Measurements from ENCODE around the gene GJC1. TPM values are rescaled to one million over a fixed set of nuclear protein-coding genes. Genes with fewer than 3 reads are reported as not detected.

Gene GJC1
- polyA plus RNA-seq, 1 donor from 2014 or later = 8.0 TPM

GRCh38 chr17:44867841-44868240 lies 37.8 kb upstream of the GJC1 start:
- Histone ChIP-seq H3K4me3 (ENCODE audit: low read length) (no peak overlapping the region), H3K36me3 (ENCODE audit: insufficient read depth, low read length) (peaks cover 4% of the 10 kb centered on the region), H4K20me1 (ENCODE audit: insufficient read depth) (no peaks in the 10 kb centered on the region), H3K27me3 (ENCODE audit: insufficient read depth, low read depth, low read length) (no peaks in the 10 kb centered on the region), H3K9ac (ENCODE audit: low read length) (no peak overlapping the region), H3K4me2 (ENCODE audit: low read length) (no peak overlapping the region), H3K9me3 (ENCODE audit: low read length) (no peaks in the 10 kb centered on the region), H3K9me2 (ENCODE audit: insufficient read depth, low read length) (no peaks in the 10 kb centered on the region), H3K27ac (ENCODE audit: low read length) (no peak overlapping the region), H3K79me2 (replicated peaks; ENCODE audit: insufficient read depth, low read length) (no peaks in the 10 kb centered on the region), H2AFZ (ENCODE audit: low read depth, low read length) (no peak overlapping the region), H3F3A (ENCODE audit: insufficient read depth, low read length, poor library complexity, severe bottlenecking) (no peaks in the 10 kb centered on the region)
- TF ChIP-seq SMC3 (conservative IDR thresholded peaks at IDR 0.05; ENCODE audit: poor library complexity) = no peak
- TF ChIP-seq CTCF (IDR thresholded peaks at IDR 0.05; ENCODE audit: poor library complexity, severe bottlenecking) = no peak
- TF ChIP-seq RAD21 (conservative IDR thresholded peaks at IDR 0.05) = no peak
- no peak for TF ChIP-seq MXI1 (conservative IDR thresholded peaks at IDR 0.05; ENCODE audit: poor library complexity, severe bottlenecking)
- TF ChIP-seq EZH2 (IDR thresholded peaks at IDR 0.05; ENCODE audit: borderline replicate concordance, insufficient read depth, low read length, poor library complexity, severe bottlenecking) = no peak
- TF ChIP-seq TAF1 (IDR thresholded peaks at IDR 0.05; ENCODE audit: low read depth) = no peak
- TF ChIP-seq POLR2AphosphoS5 (IDR thresholded peaks at IDR 0.05) = no peak
- TF ChIP-seq REST (IDR thresholded peaks at IDR 0.05; ENCODE audit: borderline replicate concordance) = no peak
- TF ChIP-seq EP300 (conservative IDR thresholded peaks at IDR 0.05; ENCODE audit: poor library complexity, severe bottlenecking) = no peak

- no peaks in the 10 kb centered on the region for H3K9me3 ChIP-seq (ENCODE audit: low read length)
- no peak overlapping the region for H3K27ac ChIP-seq (ENCODE audit: low read length)
- H3F3A ChIP-seq (ENCODE audit: insufficient read depth, low read length, poor library complexity, severe bottlenecking) = no peaks in the 10 kb centered on the region
- TF ChIP-seq EP300 (conservative IDR thresholded peaks at IDR 0.05; ENCODE audit: poor library complexity, severe bottlenecking) = no peak
- no peak overlapping the region for H3K9ac ChIP-seq (ENCODE audit: low read length)
- H3K4me3 ChIP-seq (ENCODE audit: low read length) = no peak overlapping the region
- no peak overlapping the region for H2AFZ ChIP-seq (ENCODE audit: low read depth, low read length)
- peaks cover 4% of the 10 kb centered on the region for H3K36me3 ChIP-seq (ENCODE audit: insufficient read depth, low read length)
- no peaks in the 10 kb centered on the region for H4K20me1 ChIP-seq (ENCODE audit: insufficient read depth)
- no peaks in the 10 kb centered on the region for H3K9me2 ChIP-seq (ENCODE audit: insufficient read depth, low read length)
- no peak overlapping the region for H3K4me2 ChIP-seq (ENCODE audit: low read length)
- no peaks in the 10 kb centered on the region for H3K79me2 ChIP-seq (replicated peaks; ENCODE audit: insufficient read depth, low read length)
- H3K27me3 ChIP-seq (ENCODE audit: insufficient read depth, low read depth, low read length) = no peaks in the 10 kb centered on the region
Measured at GRCh38 chr17:44865931-44866330, 35.8 kb upstream of the GJC1 start.

- Histone ChIP-seq H3K4me3 (ENCODE audit: low read length) (no peak overlapping the region), H3K27ac (ENCODE audit: low read length) (no peak overlapping the region), H3K4me2 (ENCODE audit: low read length) (no peak overlapping the region)
Measured at GRCh38 chr17:44865231-44865660, 35.2 kb upstream of the GJC1 start.

More at GRCh38 chr17:44865231-44865660, 35.2 kb upstream of the GJC1 start:
- H3K36me3 ChIP-seq (ENCODE audit: insufficient read depth, low read length) = peaks cover 4% of the 10 kb centered on the region
- no peak overlapping the region for H3K9ac ChIP-seq (ENCODE audit: low read length)
- H3K9me3 ChIP-seq (ENCODE audit: low read length) = no peaks in the 10 kb centered on the region
- H3F3A ChIP-seq (ENCODE audit: insufficient read depth, low read length, poor library complexity, severe bottlenecking) = no peaks in the 10 kb centered on the region
- H3K79me2 ChIP-seq (replicated peaks; ENCODE audit: insufficient read depth, low read length) = no peaks in the 10 kb centered on the region
- no peak overlapping the region for H2AFZ ChIP-seq (ENCODE audit: low read depth, low read length)
- no peaks in the 10 kb centered on the region for H3K9me2 ChIP-seq (ENCODE audit: insufficient read depth, low read length)
- H3K27me3 ChIP-seq (ENCODE audit: insufficient read depth, low read depth, low read length) = no peaks in the 10 kb centered on the region
- H4K20me1 ChIP-seq (ENCODE audit: insufficient read depth) = no peaks in the 10 kb centered on the region
- TF ChIP-seq CTCF (IDR thresholded peaks at IDR 0.05; ENCODE audit: poor library complexity, severe bottlenecking) = peak; percentile 82
- TF ChIP-seq POLR2AphosphoS5 (IDR thresholded peaks at IDR 0.05) = no peak
- TF ChIP-seq REST (IDR thresholded peaks at IDR 0.05; ENCODE audit: borderline replicate concordance) = no peak
- TF ChIP-seq RAD21 (conservative IDR thresholded peaks at IDR 0.05) = peak; percentile 75
- no peak for TF ChIP-seq TAF1 (IDR thresholded peaks at IDR 0.05; ENCODE audit: low read depth)
- TF ChIP-seq SMC3 (conservative IDR thresholded peaks at IDR 0.05; ENCODE audit: poor library complexity) = peak; percentile 93
